Measurements from ENCODE around the gene PADI4. TPM values are rescaled to one million over a fixed set of nuclear protein-coding genes. Genes with fewer than 3 reads are reported as not detected.

PADI4 gene
- total RNA-seq, 1 donor from 2014 or later = 0.29 TPM

DNA sequence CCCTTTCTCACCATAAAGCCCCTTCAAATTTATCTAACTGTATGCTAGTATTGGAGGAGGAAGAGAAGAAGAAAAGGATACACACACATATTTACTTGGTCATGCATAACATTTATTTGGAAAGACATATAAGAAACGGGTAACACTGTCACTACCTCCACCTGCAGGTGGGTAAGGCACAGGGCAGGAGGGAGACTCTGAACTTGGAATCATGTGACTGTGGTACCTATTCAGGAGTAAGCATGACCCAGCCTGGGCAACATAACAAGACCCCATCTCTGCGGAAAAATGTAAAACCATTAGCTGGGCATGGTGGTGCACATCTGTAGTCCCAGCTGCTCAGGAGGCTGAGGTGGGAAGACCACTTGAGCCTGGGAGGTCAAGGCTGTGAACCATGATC, 62.6 kb downstream of the PADI4 start:
- DNase-seq = no peak
- CTCF ChIA-PET = no interaction called here
- Mint-ChIP-seq H3K4me3 (no peak overlapping the region), H3K27ac (no peak overlapping the region), H3K4me1 (no peaks in the 10 kb centered on the region), H3K9me3 (no peaks in the 10 kb centered on the region), H3K27me3 (peaks cover 4% of the 10 kb centered on the region), H3K36me3 (ENCODE audit: low read depth) (no peaks in the 10 kb centered on the region)
- no peak for ATAC-seq (ENCODE audit: low read depth)
- POLR2A ChIA-PET = no interaction called here
- no peak for TF ChIP-seq CTCF (IDR thresholded peaks at IDR 0.05)
- intact Hi-C loops (cut with micrococcal nuclease) = no loop called here

DNA sequence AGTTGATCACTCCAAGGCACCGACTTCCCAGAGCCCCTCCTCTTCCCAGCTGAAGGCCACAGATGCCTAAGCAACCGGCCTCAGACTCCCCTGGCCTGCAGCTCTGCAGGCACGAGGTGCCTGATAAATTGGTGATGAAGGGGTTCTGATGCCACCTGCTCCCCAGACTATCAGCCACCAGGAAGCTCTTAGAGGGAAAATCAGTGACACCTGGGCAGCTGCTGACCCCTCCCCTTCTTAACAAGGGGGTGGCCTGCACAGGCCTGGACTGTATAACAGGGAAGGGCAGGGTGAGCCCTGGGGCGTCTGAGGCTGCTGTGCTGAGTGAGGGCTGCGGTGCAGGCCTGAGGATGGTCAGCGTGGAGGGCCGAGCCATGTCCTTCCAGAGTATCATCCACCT, 63.9 kb downstream of the PADI4 start, which contains the start of gene PADI6:
Gene PADI6 (plus strand): TSS at position 301 of the 400 bp plus-strand sequence. CDS start 50 bp downstream, at position 351.
- CTCF ChIA-PET = no interaction called here
- no peak within 1 kb of the TSS for H3K27ac Mint-ChIP-seq
- POLR2A ChIA-PET = no interaction called here
- TF ChIP-seq CTCF (IDR thresholded peaks at IDR 0.05) = no peak
- H3K4me3 Mint-ChIP-seq = no peak within 1 kb of the TSS
- no peaks in the 10 kb centered on the region for H3K36me3 Mint-ChIP-seq (ENCODE audit: low read depth)
- no peaks in the 10 kb centered on the region for H3K9me3 Mint-ChIP-seq
- no peak for ATAC-seq (ENCODE audit: low read depth)
- intact Hi-C loops (cut with micrococcal nuclease) = no loop called here
- H3K4me1 Mint-ChIP-seq = no peaks in the 10 kb centered on the region
- peaks cover 2% of the 10 kb centered on the region for H3K27me3 Mint-ChIP-seq
- no peak for DNase-seq

- CTCF ChIA-PET = no interaction called here
- POLR2A ChIA-PET = no interaction called here
- ATAC-seq (ENCODE audit: low read depth) (no peak), DNase-seq (no peak)
- Mint-ChIP-seq H3K27ac (no peak overlapping the region), H3K4me3 (no peak overlapping the region), H3K9me3 (no peaks in the 10 kb centered on the region), H3K4me1 (no peaks in the 10 kb centered on the region), H3K36me3 (ENCODE audit: low read depth) (no peaks in the 10 kb centered on the region), H3K27me3 (peaks cover 4% of the 10 kb centered on the region)
- intact Hi-C loops (cut with micrococcal nuclease) = no loop called here
- TF ChIP-seq CTCF (IDR thresholded peaks at IDR 0.05) = no peak
Measured at GRCh38 chr1:17372955-17373354, 65.0 kb downstream of the PADI4 start.

DNA sequence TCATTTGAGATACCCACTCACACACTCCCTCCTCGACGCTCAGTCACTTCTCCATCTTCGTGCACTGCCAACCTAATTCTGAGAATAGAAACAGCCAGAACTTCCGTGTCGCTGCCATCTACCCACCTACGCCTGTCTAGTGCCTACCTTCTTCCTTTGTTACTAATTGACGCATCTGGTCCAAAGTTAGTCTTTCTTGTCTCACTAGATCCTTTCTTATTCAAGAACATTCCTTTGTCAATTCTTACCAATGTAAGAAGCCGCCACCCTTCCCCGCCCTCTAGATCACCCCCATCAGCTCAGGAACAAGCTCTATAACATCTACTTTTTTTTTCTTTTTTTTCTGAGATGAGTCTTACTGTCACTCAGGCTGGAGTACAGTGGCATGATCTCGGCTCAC, 67.7 kb downstream of the PADI4 start:
- H3K36me3 Mint-ChIP-seq (ENCODE audit: low read depth) = no peaks in the 10 kb centered on the region
- no peak for TF ChIP-seq CTCF (IDR thresholded peaks at IDR 0.05)
- intact Hi-C loops (cut with micrococcal nuclease) = no loop called here
- ATAC-seq (ENCODE audit: low read depth) = no peak
- H3K4me3 Mint-ChIP-seq = no peak overlapping the region
- DNase-seq = no peak
- ChIA-PET CTCF (no interaction called here), POLR2A (no interaction called here)
- no peaks in the 10 kb centered on the region for H3K9me3 Mint-ChIP-seq
- peaks cover 7% of the 10 kb centered on the region for H3K27me3 Mint-ChIP-seq
- no peak overlapping the region for H3K27ac Mint-ChIP-seq
- H3K4me1 Mint-ChIP-seq = no peaks in the 10 kb centered on the region

DNA sequence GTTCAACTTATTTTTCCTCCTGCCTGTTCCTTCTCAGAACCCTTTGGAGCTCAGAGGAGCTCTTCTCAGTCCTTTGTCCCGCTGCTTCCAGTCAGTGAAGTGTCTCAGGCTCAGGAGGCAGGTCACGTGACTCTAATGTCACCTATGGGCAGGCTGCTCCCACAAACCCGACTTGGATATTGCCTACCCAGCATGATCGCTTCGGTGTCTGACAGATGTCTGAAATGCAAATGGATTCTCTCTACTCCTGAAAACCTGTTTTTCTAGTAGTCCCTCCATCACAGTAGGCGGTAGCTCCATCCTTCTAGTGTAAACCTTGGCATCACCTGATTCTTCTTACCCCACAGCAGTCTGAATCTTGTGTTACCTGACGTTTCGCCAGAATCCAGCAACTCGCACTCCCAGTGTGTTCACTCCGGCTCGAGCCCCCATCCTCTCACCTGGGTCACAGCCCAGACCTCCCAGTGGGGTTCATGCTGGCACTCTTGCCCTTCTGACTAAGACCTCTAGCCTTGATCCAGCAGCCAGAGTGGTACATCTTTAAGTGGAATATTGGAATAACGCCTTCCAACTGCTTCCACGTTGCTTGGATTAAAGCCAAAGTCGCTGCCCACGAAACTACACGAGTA, 69.4 kb downstream of the PADI4 start:
- Mint-ChIP-seq H3K9me3 (no peaks in the 10 kb centered on the region), H3K27me3 (peaks cover 8% of the 10 kb centered on the region), H3K4me1 (no peaks in the 10 kb centered on the region), H3K4me3 (no peak overlapping the region), H3K27ac (no peak overlapping the region), H3K36me3 (ENCODE audit: low read depth) (no peaks in the 10 kb centered on the region)
- POLR2A ChIA-PET = no interaction called here
- intact Hi-C loops (cut with micrococcal nuclease) = no loop called here
- no peak for TF ChIP-seq CTCF (IDR thresholded peaks at IDR 0.05)
- no peak for DNase-seq
- CTCF ChIA-PET = no interaction called here
- no peak for ATAC-seq (ENCODE audit: low read depth)
